Duodenal mucosa (tissue), 2 donors: Measurements from ENCODE around the gene CREB3.

Source experiments
- H3K27ac ChIP-seq: one replicate; pipeline ENCODE4 v1.7.0; 2013; ENCODE audit warnings: low read depth, low read length
- H3K27me3 ChIP-seq, 2 donors: one replicate each; pipeline ENCODE4 v1.7.0; 2013; ENCODE audit warnings: low read length in 2 of 2, control low read depth in 1 of 2; ENCODE audit not compliant: insufficient read depth in 2 of 2, control insufficient read depth in 1 of 2
- H3K36me3 ChIP-seq, 2 donors: one replicate each; pipeline ENCODE4 v1.7.0; 2013; ENCODE audit warnings: low read length in 2 of 2, control low read depth in 1 of 2; ENCODE audit not compliant: insufficient read depth in 2 of 2, control insufficient read depth in 1 of 2
- H3K4me1 ChIP-seq, 2 donors: one replicate each; pipeline ENCODE4 v1.7.0; 2013; ENCODE audit warnings: low read length in 2 of 2, control low read depth in 1 of 2; ENCODE audit not compliant: insufficient read depth in 2 of 2, control insufficient read depth in 1 of 2
- H3K4me3 ChIP-seq, 2 donors: one replicate each; pipeline ENCODE4 v1.7.0; 2013; ENCODE audit warnings: low read length in 2 of 2, low read depth in 1 of 2
- H3K9ac ChIP-seq, 2 donors: one replicate each; pipeline ENCODE4 v1.7.0; 2013; ENCODE audit warnings: low read length in 2 of 2, low read depth in 1 of 2
- H3K9me3 ChIP-seq, 2 donors: one replicate each; pipeline ENCODE4 v1.7.0; 2013; ENCODE audit warnings: low read length in 2 of 2, control low read depth in 1 of 2; ENCODE audit not compliant: control insufficient read depth in 1 of 2

The CREB3 gene

GRCh38 chr9:35732185-35732799 is at the start of gene CREB3, which contains the start of gene TLN1:
TSS of gene CREB3 (plus strand) at chr9:35732666. CDS start at chr9:35732773, 107 bp downstream.
TSS of gene TLN1 (minus strand) at chr9:35732195. CDS start at chr9:35725694, 6,501 bp downstream.
- Histone ChIP-seq H3K9ac (peak within 1 kb of the TSS; percentile 97), H3K36me3 (peaks cover 23 to 31% of the 10 kb centered on the region in 2 donors), H3K9me3 (no peaks in the 10 kb centered on the region), H3K27ac (peak within 1 kb of the TSS; percentile 97), H3K27me3 (no peaks in the 10 kb centered on the region), H3K4me1 (peaks cover 54 to 56% of the 10 kb centered on the region in 2 donors), H3K4me3 (peak within 1 kb of the TSS; percentile 89 to 94)

- Histone ChIP-seq H3K4me3 (no peak overlapping the region), H3K9me3 (no peaks in the 10 kb centered on the region), H3K9ac (no peak overlapping the region), H3K36me3 (no peaks in the 10 kb centered on the region), H3K27ac (no peak overlapping the region), H3K27me3 (no peaks in the 10 kb centered on the region), H3K4me1 (peaks cover 3 to 4% of the 10 kb centered on the region in 2 donors)
Measured at GRCh38 chr9:35683323-35683722, 49.1 kb upstream of the CREB3 start.

GRCh38 chr9:35684921-35685320 is 47.5 kb upstream of the CREB3 start:
- no peaks in the 10 kb centered on the region for H3K36me3 ChIP-seq
- H3K27me3 ChIP-seq = no peaks in the 10 kb centered on the region
- no peak overlapping the region for H3K27ac ChIP-seq
- peaks cover 15% of the 10 kb centered on the region in 2 donors for H3K4me1 ChIP-seq
- H3K9me3 ChIP-seq = no peaks in the 10 kb centered on the region
- H3K9ac ChIP-seq = no peak overlapping the region
- H3K4me3 ChIP-seq = no peak overlapping the region

- Histone ChIP-seq H3K9ac (no peak overlapping the region), H3K27ac (no peak overlapping the region), H3K4me1 (peaks cover 15 to 20% of the 10 kb centered on the region in 2 donors)
Measured at GRCh38 chr9:35685506-35685905, 47.0 kb upstream of the CREB3 start.

GRCh38 chr9:35686222-35687203 is 46.0 kb upstream of the CREB3 start:
- Histone ChIP-seq H3K9me3 (no peaks in the 10 kb centered on the region), H3K36me3 (no peaks in the 10 kb centered on the region), H3K4me1 (peaks cover 15 to 22% of the 10 kb centered on the region in 2 donors), H3K4me3 (no peak overlapping the region), H3K27me3 (no peaks in the 10 kb centered on the region), H3K9ac (no peak overlapping the region), H3K27ac (no peak overlapping the region)

More at GRCh38 chr9:35685506-35685905, 47.0 kb upstream of the CREB3 start:
- H3K4me3 ChIP-seq = no peak overlapping the region
- H3K36me3 ChIP-seq = no peaks in the 10 kb centered on the region
- no peaks in the 10 kb centered on the region for H3K9me3 ChIP-seq
- H3K27me3 ChIP-seq = no peaks in the 10 kb centered on the region

GRCh38 chr9:35687306-35687705 is 45.2 kb upstream of the CREB3 start:
- peaks cover 15 to 22% of the 10 kb centered on the region in 2 donors for H3K4me1 ChIP-seq
- no peak overlapping the region for H3K9ac ChIP-seq
- H3K4me3 ChIP-seq = no peak overlapping the region
- H3K27ac ChIP-seq = no peak overlapping the region
- H3K36me3 ChIP-seq = no peaks in the 10 kb centered on the region
- H3K9me3 ChIP-seq = no peaks in the 10 kb centered on the region
- H3K27me3 ChIP-seq = no peaks in the 10 kb centered on the region

GRCh38 chr9:35687972-35688557 is 44.4 kb upstream of the CREB3 start:
- peak overlapping the region; percentile 55 to 75 for H3K4me3 ChIP-seq

GRCh38 chr9:35688558-35689541 is 43.6 kb upstream of the CREB3 start:
- Histone ChIP-seq H3K4me3 (peak overlapping the region; percentile 55 to 75), H3K9me3 (no peaks in the 10 kb centered on the region), H3K4me1 (peaks cover 15 to 22% of the 10 kb centered on the region in 2 donors), H3K27ac (peak overlapping the region; percentile 64), H3K27me3 (no peaks in the 10 kb centered on the region), H3K36me3 (no peaks in the 10 kb centered on the region), H3K9ac (peak overlapping the region; percentile 51 to 69)

More at GRCh38 chr9:35687972-35688557, 44.4 kb upstream of the CREB3 start:
- no peaks in the 10 kb centered on the region for H3K36me3 ChIP-seq
- H3K9me3 ChIP-seq = no peaks in the 10 kb centered on the region
- no peaks in the 10 kb centered on the region for H3K27me3 ChIP-seq
- peak overlapping the region; percentile 18 for H3K27ac ChIP-seq
- H3K9ac ChIP-seq = peak overlapping the region in 1 of 2 donors; percentile 18
- H3K4me1 ChIP-seq = peaks cover 15 to 22% of the 10 kb centered on the region in 2 donors
